Breast epithelium (tissue), 4 donors: ENCODE data around the gene CMPK1. TPM values are rescaled to one million over a fixed set of nuclear protein-coding genes. Genes with fewer than 3 reads are reported as not detected.

ENCODE experiments used
- DNase-seq, 2 donors: peaks; one replicate each; pipeline ENCODE4 v3.0.0-alpha.2; 2019; ENCODE audit warnings: low spot score in 2 of 2
- H3K27ac ChIP-seq, 2 donors: fragments of 200-600 bp; sonication (generic) in 1 of 2; one replicate each; pipeline ENCODE4 v1.5.1; 2016 to 2019; ENCODE audit warnings: mild to moderate bottlenecking in 1 of 2
- H3K27me3 ChIP-seq, 2 donors: fragments of 200-600 bp; sonication (generic) in 1 of 2; one replicate each; pipeline versions ENCODE4 v1.5.1 to v1.6.0; 2017 to 2019; ENCODE audit warnings: control low read depth in 1 of 2, mild to moderate bottlenecking in 1 of 2
- H3K36me3 ChIP-seq: fragments of 200-600 bp; one replicate; pipeline ENCODE4 v1.5.1; 2019
- H3K4me1 ChIP-seq, 2 donors: fragments of 200-600 bp; sonication (generic); one replicate each; pipeline ENCODE4 v1.5.1; 2016 to 2019; ENCODE audit warnings: control low read depth in 1 of 2
- H3K4me3 ChIP-seq, 3 donors: fragments of 200-600 bp; sonication (generic); 1 replicate in 2 of 3; 2 replicates in 1 of 3; pipeline ENCODE4 v1.5.1; 2016 to 2019; ENCODE audit warnings: mild to moderate bottlenecking in 3 of 3, moderate library complexity in 2 of 3
- H3K9me3 ChIP-seq, 2 donors: fragments of 200-600 bp; sonication (generic) in 1 of 2; one replicate each; pipeline ENCODE4 v1.5.1; 2016 to 2019; ENCODE audit warnings: control low read depth in 1 of 2
- POLR2A ChIP-seq: fragments of 450-650 bp; IDR thresholded peaks from one replicate; pipeline ENCODE4 v1.6.1; 2016; ENCODE audit warnings: antibody characterized with exemption, mild to moderate bottlenecking, moderate library complexity
- POLR2AphosphoS5 ChIP-seq, 3 donors: sonication (generic); formaldehyde crosslinking; IDR thresholded peaks; one replicate each; pipeline ENCODE4 v1.6.1; 2017; ENCODE audit warnings: antibody characterized with exemption in 3 of 3
- intact Hi-C: fragments of 100-400 bp; cut with DNase I; formaldehyde crosslinking; loops from one replicate; pipeline ENCODE4 v1.15.1; 2023; ENCODE audit warnings: low total_unique reads
- total RNA-seq, 3 donors: library from RNA; depleted of rRNA; stranded (reverse); fragments of >200 nt; gene quantifications; one replicate each; pipeline ENCODE4 v1.1.0, GENCODE V29; 2016
- TF ChIP-seq, protein P1 (sequence below), 3 donors: fragments of 450-650 bp; IDR thresholded peaks; one replicate each; pipeline ENCODE4 v1.5.1; 2016 to 2017; ENCODE audit warnings: antibody characterized with exemption in 3 of 3, mild to moderate bottlenecking in 3 of 3, moderate library complexity in 3 of 3

The CMPK1 gene
- total RNA-seq, 3 donors from 2014 or later: 83.6 to 177 (median 130) TPM

DNA sequence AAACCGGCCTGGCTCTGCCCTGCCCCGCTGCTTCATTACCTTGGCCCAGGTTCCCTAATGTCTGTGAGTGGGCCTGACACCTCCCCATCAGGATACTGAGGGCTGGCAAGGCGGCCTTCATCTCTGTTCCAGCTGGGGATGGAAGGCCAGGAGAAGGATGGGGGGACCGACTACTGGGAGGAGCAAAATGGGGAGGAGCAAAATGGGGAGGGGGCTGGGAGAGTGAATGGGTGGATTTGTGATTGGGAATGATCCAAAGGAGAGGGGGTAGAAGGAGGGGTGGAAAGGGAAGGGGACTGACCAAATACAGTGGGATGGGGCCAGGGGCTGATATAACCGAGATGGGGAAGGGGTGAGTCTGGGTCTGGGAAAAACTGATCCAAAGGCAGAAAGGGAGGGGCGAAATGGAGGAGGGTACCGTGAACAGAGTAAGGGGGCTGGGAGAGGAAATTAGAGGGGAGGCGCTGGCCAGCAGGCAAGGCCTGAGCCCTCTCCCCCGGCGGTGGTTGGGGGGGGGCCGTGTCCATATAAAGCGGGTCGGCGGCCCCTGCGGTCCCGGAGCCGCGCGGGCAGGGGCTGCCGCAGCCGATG, 82.2 kb downstream of the CMPK1 start, which contains the start of gene FOXE3:
TSS of gene FOXE3 (plus strand) at position 558 of the 591 bp plus-strand sequence. CDS start at position 589, 31 bp downstream.
- no peak for DNase-seq
- TF ChIP-seq POLR2AphosphoS5 (IDR thresholded peaks at IDR 0.05): no peak
- no peak for TF ChIP-seq POLR2A
- TF ChIP-seq, protein P1, sequence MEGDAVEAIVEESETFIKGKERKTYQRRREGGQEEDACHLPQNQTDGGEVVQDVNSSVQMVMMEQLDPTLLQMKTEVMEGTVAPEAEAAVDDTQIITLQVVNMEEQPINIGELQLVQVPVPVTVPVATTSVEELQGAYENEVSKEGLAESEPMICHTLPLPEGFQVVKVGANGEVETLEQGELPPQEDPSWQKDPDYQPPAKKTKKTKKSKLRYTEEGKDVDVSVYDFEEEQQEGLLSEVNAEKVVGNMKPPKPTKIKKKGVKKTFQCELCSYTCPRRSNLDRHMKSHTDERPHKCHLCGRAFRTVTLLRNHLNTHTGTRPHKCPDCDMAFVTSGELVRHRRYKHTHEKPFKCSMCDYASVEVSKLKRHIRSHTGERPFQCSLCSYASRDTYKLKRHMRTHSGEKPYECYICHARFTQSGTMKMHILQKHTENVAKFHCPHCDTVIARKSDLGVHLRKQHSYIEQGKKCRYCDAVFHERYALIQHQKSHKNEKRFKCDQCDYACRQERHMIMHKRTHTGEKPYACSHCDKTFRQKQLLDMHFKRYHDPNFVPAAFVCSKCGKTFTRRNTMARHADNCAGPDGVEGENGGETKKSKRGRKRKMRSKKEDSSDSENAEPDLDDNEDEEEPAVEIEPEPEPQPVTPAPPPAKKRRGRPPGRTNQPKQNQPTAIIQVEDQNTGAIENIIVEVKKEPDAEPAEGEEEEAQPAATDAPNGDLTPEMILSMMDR (IDR thresholded peaks at IDR 0.05): no peak
- Histone ChIP-seq H3K36me3 (no peaks in the 10 kb centered on the region), H3K4me3 (peak within 1 kb of the TSS; percentile 11 to 64 (median 28)), H3K27ac (no peak within 1 kb of the TSS), H3K4me1 (no peaks in the 10 kb centered on the region), H3K27me3 (peaks cover 2 to 31% of the 10 kb centered on the region in 2 donors), H3K9me3 (no peaks in the 10 kb centered on the region)
- intact Hi-C loops: no loop called here

DNA sequence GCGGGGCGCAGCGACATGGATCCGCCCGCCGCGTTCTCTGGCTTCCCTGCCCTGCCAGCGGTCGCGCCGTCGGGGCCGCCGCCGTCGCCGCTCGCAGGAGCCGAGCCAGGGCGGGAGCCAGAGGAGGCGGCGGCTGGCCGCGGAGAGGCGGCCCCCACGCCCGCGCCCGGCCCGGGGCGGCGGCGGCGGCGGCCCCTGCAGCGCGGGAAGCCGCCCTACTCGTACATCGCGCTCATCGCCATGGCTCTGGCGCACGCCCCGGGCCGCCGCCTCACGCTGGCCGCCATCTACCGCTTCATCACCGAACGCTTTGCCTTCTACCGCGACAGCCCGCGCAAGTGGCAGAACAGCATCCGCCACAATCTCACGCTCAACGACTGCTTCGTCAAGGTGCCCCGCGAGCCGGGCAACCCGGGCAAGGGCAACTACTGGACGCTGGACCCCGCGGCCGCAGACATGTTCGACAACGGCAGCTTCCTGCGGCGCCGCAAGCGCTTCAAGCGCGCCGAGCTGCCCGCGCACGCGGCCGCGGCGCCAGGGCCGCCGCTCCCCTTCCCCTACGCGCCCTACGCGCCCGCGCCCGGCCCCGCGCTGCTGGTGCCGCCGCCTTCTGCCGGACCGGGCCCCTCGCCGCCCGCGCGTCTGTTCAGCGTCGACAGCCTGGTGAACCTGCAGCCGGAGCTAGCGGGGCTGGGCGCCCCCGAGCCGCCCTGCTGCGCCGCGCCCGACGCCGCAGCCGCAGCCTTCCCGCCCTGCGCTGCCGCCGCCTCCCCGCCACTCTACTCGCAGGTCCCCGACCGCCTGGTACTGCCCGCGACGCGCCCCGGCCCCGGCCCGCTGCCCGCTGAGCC, 83.0 kb downstream of the CMPK1 start:
- H3K9me3 ChIP-seq: no peaks in the 10 kb centered on the region
- intact Hi-C loops: no loop called here
- H3K36me3 ChIP-seq: no peaks in the 10 kb centered on the region
- no peak for DNase-seq
- H3K27ac ChIP-seq: no peak overlapping the region
- H3K27me3 ChIP-seq: peaks cover 2 to 31% of the 10 kb centered on the region in 2 donors
- TF ChIP-seq POLR2A: no peak
- TF ChIP-seq, protein P1 (IDR thresholded peaks at IDR 0.05): no peak
- no peak for TF ChIP-seq POLR2AphosphoS5 (IDR thresholded peaks at IDR 0.05)
- H3K4me3 ChIP-seq: peak overlapping the region; percentile 11 to 64 (median 28)
- no peaks in the 10 kb centered on the region for H3K4me1 ChIP-seq

DNA sequence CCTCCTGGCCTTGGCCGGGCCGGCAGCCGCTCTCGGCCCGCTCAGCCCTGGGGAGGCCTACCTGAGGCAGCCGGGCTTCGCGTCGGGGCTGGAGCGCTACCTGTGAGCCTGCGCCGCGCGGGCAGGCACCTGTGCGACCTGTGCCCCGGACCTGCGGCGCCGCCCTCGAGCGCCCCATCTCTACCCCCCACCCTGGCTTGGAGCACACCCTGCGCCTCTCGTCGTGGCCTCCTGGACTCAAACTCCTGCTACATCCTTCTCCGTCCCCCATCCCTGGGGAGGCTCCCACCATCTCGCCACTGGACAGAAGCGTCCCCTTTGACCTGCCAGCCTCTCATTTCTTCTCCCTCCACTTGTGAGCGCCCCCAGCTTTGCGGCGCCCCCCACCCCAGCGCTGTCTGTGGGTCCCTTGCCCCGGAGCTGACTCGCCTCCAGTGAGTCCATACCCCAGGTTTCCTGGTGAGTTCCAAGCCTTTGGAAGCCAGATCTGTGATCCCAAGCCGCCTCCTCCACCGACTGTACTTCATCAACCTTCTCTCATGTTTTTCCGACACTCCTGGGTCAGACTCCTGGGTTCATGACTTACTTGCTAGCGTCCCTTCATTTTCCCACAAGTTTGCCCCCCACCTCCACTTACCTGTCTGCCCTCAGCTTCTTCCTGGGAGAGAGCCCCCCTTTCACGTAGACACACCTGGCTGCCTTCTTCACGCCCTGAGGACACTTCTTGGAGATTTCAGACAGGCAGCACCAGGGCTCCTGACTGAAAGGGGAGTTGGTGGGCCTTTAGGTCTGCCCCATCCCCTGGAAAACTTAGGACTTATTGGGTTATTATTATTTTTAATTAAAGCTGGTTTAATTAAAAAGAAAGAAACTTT, 83.8 kb downstream of the CMPK1 start:
- Histone ChIP-seq H3K4me3 (peak overlapping the region in 1 of 3 donors; percentile 64), H3K36me3 (no peaks in the 10 kb centered on the region), H3K9me3 (no peaks in the 10 kb centered on the region), H3K27ac (no peak overlapping the region), H3K27me3 (peaks cover 2 to 31% of the 10 kb centered on the region in 2 donors), H3K4me1 (no peaks in the 10 kb centered on the region)
- TF ChIP-seq, protein P1 (IDR thresholded peaks at IDR 0.05): no peak
- TF ChIP-seq POLR2A (no peak), POLR2AphosphoS5 (IDR thresholded peaks at IDR 0.05) (no peak)
- DNase-seq: no peak
- intact Hi-C loops: no loop called here

DNA sequence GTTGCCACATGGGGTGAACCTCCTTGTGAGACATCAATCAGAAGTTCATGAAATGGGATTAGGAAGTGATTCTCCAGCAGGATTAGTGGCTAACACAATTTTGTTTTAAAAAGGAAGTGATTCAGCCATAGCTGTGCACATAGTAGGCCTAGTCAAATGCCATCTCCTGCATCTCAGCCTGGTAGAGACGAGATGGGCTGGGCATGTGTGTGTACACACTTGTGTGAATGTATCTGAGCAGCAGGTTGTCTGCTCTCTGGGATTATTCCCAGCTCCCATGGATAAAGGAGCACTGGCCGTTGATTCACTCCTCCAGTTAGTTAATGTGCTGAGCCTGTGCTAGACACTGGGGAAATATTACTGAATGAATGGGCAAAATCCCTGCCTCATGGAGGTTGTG, 84.5 kb downstream of the CMPK1 start:
- intact Hi-C loops: no loop called here
- Histone ChIP-seq H3K9me3 (no peaks in the 10 kb centered on the region), H3K27me3 (peaks cover 2 to 31% of the 10 kb centered on the region in 2 donors), H3K4me1 (no peaks in the 10 kb centered on the region), H3K36me3 (no peaks in the 10 kb centered on the region), H3K4me3 (no peak overlapping the region), H3K27ac (no peak overlapping the region)
- TF ChIP-seq POLR2A: no peak
- TF ChIP-seq, protein P1 (IDR thresholded peaks at IDR 0.05): no peak
- TF ChIP-seq POLR2AphosphoS5 (IDR thresholded peaks at IDR 0.05): no peak
- no peak for DNase-seq
